BLaER1 treated with 17β-estradiol and CSF1 and Interleukin-3, amounts not matched to agents 10 nM and 100 nM (cell line): ENCODE results near the gene RIMKLA.

ENCODE experiments used
- H3K27ac ChIP-seq, 11 experiments: shearing (Covaris generic); formaldehyde crosslinking; 2 replicates each; pipeline ENCODE4 v1.8.1; 2022
- H3K27me3 ChIP-seq, 11 experiments: shearing (Covaris generic); formaldehyde crosslinking; 2 replicates each; pipeline ENCODE4 v1.8.1; 2022
- H3K36me3 ChIP-seq, 11 experiments: shearing (Covaris generic); formaldehyde crosslinking; 2 replicates each; pipeline ENCODE4 v1.8.1; 2022
- H3K4me1 ChIP-seq, 10 experiments: shearing (Covaris generic); formaldehyde crosslinking; 2 replicates each; pipeline ENCODE4 v1.8.1; 2022
- H3K4me2 ChIP-seq, 11 experiments: shearing (Covaris generic); formaldehyde crosslinking; 2 replicates each; pipeline ENCODE4 v1.8.1; 2022
- H3K4me3 ChIP-seq, 10 experiments: shearing (Covaris generic); formaldehyde crosslinking; 2 replicates each; pipeline ENCODE4 v1.8.1; 2022
- H3K9ac ChIP-seq, 11 experiments: shearing (Covaris generic); formaldehyde crosslinking; 2 replicates each; pipeline ENCODE4 v1.8.1; 2022
- H3K9me3 ChIP-seq, 11 experiments: shearing (Covaris generic); formaldehyde crosslinking; replicated peaks in 1 of 11; 2 replicates each; pipeline ENCODE4 v1.8.1; 2022
- H4K20me1 ChIP-seq, 11 experiments: shearing (Covaris generic); formaldehyde crosslinking; 2 replicates each; pipeline ENCODE4 v1.8.1; 2022
- Cebpa-rat ChIP-seq, 11 experiments: shearing (Covaris generic); IDR thresholded peaks; 2 replicates each; pipeline ENCODE4 v1.8.1; 2022

The RIMKLA gene

GRCh38 chr1:42365118-42365517 is 15.5 kb upstream of the RIMKLA start:
- no peaks in the 10 kb centered on the region for H3K9me3 ChIP-seq
- no peaks in the 10 kb centered on the region for H3K36me3 ChIP-seq
- H3K4me1 ChIP-seq, result peaks cover 0 to 10% (median 0%) of the 10 kb centered on the region in 10 experiments; a peak in 2 of 20 replicates
- H4K20me1 ChIP-seq, result no peaks in the 10 kb centered on the region
- H3K27me3 ChIP-seq, result no peaks in the 10 kb centered on the region
- H3K4me3 ChIP-seq, result no peak overlapping the region
- H3K9ac ChIP-seq, result no peak overlapping the region
- no peak for TF ChIP-seq Cebpa-rat (IDR thresholded peaks at IDR 0.05)
- H3K4me2 ChIP-seq, result no peak overlapping the region
- H3K27ac ChIP-seq, result no peak overlapping the region

GRCh38 chr1:42368096-42368795 is 12.3 kb upstream of the RIMKLA start:
- no peak for TF ChIP-seq Cebpa-rat (IDR thresholded peaks at IDR 0.05)
- H3K4me2 ChIP-seq, result no peak overlapping the region
- H3K36me3 ChIP-seq, result no peaks in the 10 kb centered on the region
- no peak overlapping the region for H3K9ac ChIP-seq
- H3K4me3 ChIP-seq, result no peak overlapping the region
- H3K27me3 ChIP-seq, result no peaks in the 10 kb centered on the region
- no peaks in the 10 kb centered on the region for H3K9me3 ChIP-seq
- H3K4me1 ChIP-seq, result peaks cover 0 to 10% (median 0%) of the 10 kb centered on the region in 10 experiments; a peak in 2 of 20 replicates
- no peaks in the 10 kb centered on the region for H4K20me1 ChIP-seq
- no peak overlapping the region for H3K27ac ChIP-seq

GRCh38 chr1:42369471-42369870 is 11.1 kb upstream of the RIMKLA start:
- H4K20me1 ChIP-seq, result no peaks in the 10 kb centered on the region
- no peaks in the 10 kb centered on the region for H3K36me3 ChIP-seq
- no peak for TF ChIP-seq Cebpa-rat (IDR thresholded peaks at IDR 0.05)
- H3K9ac ChIP-seq, result no peak overlapping the region
- H3K4me1 ChIP-seq, result no peaks in the 10 kb centered on the region
- H3K27ac ChIP-seq, result no peak overlapping the region
- no peaks in the 10 kb centered on the region for H3K9me3 ChIP-seq
- H3K4me2 ChIP-seq, result no peak overlapping the region
- no peaks in the 10 kb centered on the region for H3K27me3 ChIP-seq
- no peak overlapping the region for H3K4me3 ChIP-seq

- H3K36me3 ChIP-seq, result no peaks in the 10 kb centered on the region
- no peak overlapping the region for H3K4me3 ChIP-seq
- no peak overlapping the region for H3K4me2 ChIP-seq
- no peaks in the 10 kb centered on the region for H3K27me3 ChIP-seq
- H3K9ac ChIP-seq, result no peak overlapping the region
- no peaks in the 10 kb centered on the region for H4K20me1 ChIP-seq
- no peak for TF ChIP-seq Cebpa-rat (IDR thresholded peaks at IDR 0.05)
- no peaks in the 10 kb centered on the region for H3K9me3 ChIP-seq
- no peaks in the 10 kb centered on the region for H3K4me1 ChIP-seq
- no peak overlapping the region for H3K27ac ChIP-seq
Observed at GRCh38 chr1:42370876-42371549, 9.6 kb upstream of the RIMKLA start.

GRCh38 chr1:42372796-42373195 is 7.8 kb upstream of the RIMKLA start:
- H3K4me2 ChIP-seq, result no peak overlapping the region
- no peak overlapping the region for H3K27ac ChIP-seq
- no peaks in the 10 kb centered on the region for H3K36me3 ChIP-seq
- no peak for TF ChIP-seq Cebpa-rat (IDR thresholded peaks at IDR 0.05)
- H3K4me1 ChIP-seq, result no peaks in the 10 kb centered on the region
- no peak overlapping the region for H3K9ac ChIP-seq
- no peak overlapping the region for H3K4me3 ChIP-seq
- no peaks in the 10 kb centered on the region for H4K20me1 ChIP-seq
- H3K9me3 ChIP-seq, result no peaks in the 10 kb centered on the region
- no peaks in the 10 kb centered on the region for H3K27me3 ChIP-seq

- Histone ChIP-seq H3K27me3 (peaks cover 14 to 25% (median 21%) of the 10 kb centered on the region in 11 experiments), H3K27ac (no peak overlapping the region), H3K9ac (peak overlapping the region; percentile 29 to 74 (median 65); a peak in 20 of 22 replicates), H3K9me3 (no peaks in the 10 kb centered on the region), H3K4me2 (peak overlapping the region; percentile 90 to 99 (median 96)), H3K4me3 (peak overlapping the region; percentile 69 to 79 (median 74)), H4K20me1 (no peaks in the 10 kb centered on the region), H3K36me3 (no peaks in the 10 kb centered on the region), H3K4me1 (peaks cover 0 to 15% (median 10%) of the 10 kb centered on the region in 10 experiments; a peak in 18 of 20 replicates)
- TF ChIP-seq Cebpa-rat (IDR thresholded peaks at IDR 0.05), result no peak
Observed at GRCh38 chr1:42379794-42380585, 602 bp upstream of the RIMKLA start.

GRCh38 chr1:42381280-42381673 is 685 bp downstream of the RIMKLA start:
- Histone ChIP-seq H3K9me3 (no peaks in the 10 kb centered on the region), H3K27me3 (peaks cover 14 to 25% (median 21%) of the 10 kb centered on the region in 11 experiments), H3K4me2 (peak overlapping the region; percentile 90 to 99 (median 96)), H3K4me1 (peaks cover 0 to 15% (median 10%) of the 10 kb centered on the region in 10 experiments; a peak in 18 of 20 replicates), H3K4me3 (peak overlapping the region; percentile 69 to 79 (median 74)), H3K36me3 (no peaks in the 10 kb centered on the region), H4K20me1 (no peaks in the 10 kb centered on the region), H3K27ac (no peak overlapping the region), H3K9ac (peak overlapping the region in 8 of 11 experiments; percentile 52 to 74 (median 68); a peak in 14 of 22 replicates)
- no peak for TF ChIP-seq Cebpa-rat (IDR thresholded peaks at IDR 0.05)

- H3K4me3 ChIP-seq, result no peak overlapping the region
- H4K20me1 ChIP-seq, result no peaks in the 10 kb centered on the region
- H3K9ac ChIP-seq, result no peak overlapping the region
- TF ChIP-seq Cebpa-rat (IDR thresholded peaks at IDR 0.05), result no peak
- 0 out of 22 replicates have a peak overlapping the region, but pooled peaks of 1 of the 11 experiments have one; percentile 22 for H3K27ac ChIP-seq
- H3K36me3 ChIP-seq, result no peaks in the 10 kb centered on the region
- H3K4me1 ChIP-seq, result peaks cover 0 to 9% (median 6%) of the 10 kb centered on the region in 10 experiments; a peak in 18 of 20 replicates
- H3K4me2 ChIP-seq, result no peak overlapping the region
- H3K27me3 ChIP-seq, result peaks cover 14 to 21% (median 17%) of the 10 kb centered on the region in 11 experiments
- no peaks in the 10 kb centered on the region for H3K9me3 ChIP-seq
Observed at GRCh38 chr1:42385283-42385682, 4.7 kb downstream of the RIMKLA start.

- H3K4me2 ChIP-seq, result no peak overlapping the region
- no peak overlapping the region for H3K4me3 ChIP-seq
- TF ChIP-seq Cebpa-rat (IDR thresholded peaks at IDR 0.05), result no peak
- H3K9ac ChIP-seq, result no peak overlapping the region
- H3K4me1 ChIP-seq, result peaks cover 0 to 6% (median 3%) of the 10 kb centered on the region in 10 experiments; a peak in 18 of 20 replicates
- peaks cover 9 to 15% (median 12%) of the 10 kb centered on the region in 11 experiments for H3K27me3 ChIP-seq
- H3K27ac ChIP-seq, result no peak overlapping the region
- no peaks in the 10 kb centered on the region for H3K36me3 ChIP-seq
- no peaks in the 10 kb centered on the region for H4K20me1 ChIP-seq
- H3K9me3 ChIP-seq, result no peaks in the 10 kb centered on the region
Observed at GRCh38 chr1:42386051-42386450, 5.5 kb downstream of the RIMKLA start.
